Measurements from ENCODE around the gene ITGA3. TPM values are rescaled to one million over a fixed set of nuclear protein-coding genes. Genes with fewer than 3 reads are reported as not detected.
A peak's percentile ranks its signal among the peaks of the same experiment; 100 is the strongest.
"Not testable (repeated sequence)": the region's sequence is repeated elsewhere in the genome, so short reads cannot be mapped to it uniquely, and the experiment has no call there.

Gene ITGA3
- total RNA-seq, 1 experiment from 2014 or later: 195 TPM

- Histone ChIP-seq H3K36me3 (peaks cover 75% of the 10 kb centered on the region), H3K27ac (peak overlapping the region; percentile 92), H3K4me1 (replicated peaks) (peaks cover 100% of the 10 kb centered on the region)
- H3K9me3 ChIP-seq (replicated peaks); H3K4me3 ChIP-seq; H3K27me3 ChIP-seq (replicated peaks): not testable (repeated sequence)
- peak in 1 of 2 experiments; percentile 63 for DNase-seq (ENCODE audit: low read depth in 1 of 2, low spot score in 2 of 2)
These were observed 5.8 kb downstream of the ITGA3 start for GRCh38 chr17:50061713-50062045.

- Histone ChIP-seq H3K4me3 (no peak overlapping the region), H3K9me3 (replicated peaks) (no peaks in the 10 kb centered on the region), H3K27me3 (replicated peaks) (no peaks in the 10 kb centered on the region), H3K4me1 (replicated peaks) (peaks cover 94% of the 10 kb centered on the region), H3K27ac (peak overlapping the region; percentile 92), H3K36me3 (peaks cover 81% of the 10 kb centered on the region)
- peak; percentile 100 for DNase-seq (ENCODE audit: low read depth in 1 of 2, low spot score in 2 of 2)
These were observed 6.7 kb downstream of the ITGA3 start for GRCh38 chr17:50062293-50063243.

- H3K27me3 ChIP-seq (replicated peaks): no peaks in the 10 kb centered on the region
- peak overlapping the region; percentile 92 for H3K27ac ChIP-seq
- H3K4me3 ChIP-seq: no peak overlapping the region
- no peaks in the 10 kb centered on the region for H3K9me3 ChIP-seq (replicated peaks)
- DNase-seq (ENCODE audit: low read depth in 1 of 2, low spot score in 2 of 2): peak; percentile 48 to 66
- peaks cover 79% of the 10 kb centered on the region for H3K36me3 ChIP-seq
- peaks cover 83% of the 10 kb centered on the region for H3K4me1 ChIP-seq (replicated peaks)
These were observed 7.8 kb downstream of the ITGA3 start for GRCh38 chr17:50063561-50064252.

GRCh38 chr17:50064253-50065001 lies 8.5 kb downstream of the ITGA3 start:
- peak; percentile 99 to 100 for DNase-seq (ENCODE audit: low read depth in 1 of 2, low spot score in 2 of 2)
- Histone ChIP-seq H3K27ac (peak overlapping the region; percentile 92), H3K4me1 (replicated peaks) (peaks cover 75% of the 10 kb centered on the region), H3K27me3 (replicated peaks) (no peaks in the 10 kb centered on the region), H3K36me3 (peaks cover 79% of the 10 kb centered on the region), H3K9me3 (replicated peaks) (no peaks in the 10 kb centered on the region), H3K4me3 (no peak overlapping the region)

- H3K27me3 ChIP-seq (replicated peaks): no peaks in the 10 kb centered on the region
- H3K9me3 ChIP-seq (replicated peaks): no peaks in the 10 kb centered on the region
- peaks cover 82% of the 10 kb centered on the region for H3K36me3 ChIP-seq
- DNase-seq (ENCODE audit: low read depth in 1 of 2, low spot score in 2 of 2): no peak
- no peak overlapping the region for H3K4me3 ChIP-seq
- H3K4me1 ChIP-seq (replicated peaks): peaks cover 69% of the 10 kb centered on the region
- peak overlapping the region; percentile 92 for H3K27ac ChIP-seq
These were observed 9.1 kb downstream of the ITGA3 start for GRCh38 chr17:50065056-50065455.

- Histone ChIP-seq H3K4me1 (replicated peaks) (peaks cover 50% of the 10 kb centered on the region), H3K4me3 (no peak overlapping the region), H3K36me3 (peaks cover 85% of the 10 kb centered on the region), H3K27ac (peak overlapping the region; percentile 92), H3K27me3 (replicated peaks) (no peaks in the 10 kb centered on the region), H3K9me3 (replicated peaks) (no peaks in the 10 kb centered on the region)
- DNase-seq (ENCODE audit: low read depth in 1 of 2, low spot score in 2 of 2): no peak
These were observed 11.1 kb downstream of the ITGA3 start for GRCh38 chr17:50066995-50067394.

GRCh38 chr17:50067996-50068395 lies 12.1 kb downstream of the ITGA3 start:
- no peak overlapping the region for H3K27ac ChIP-seq
- H3K4me1 ChIP-seq (replicated peaks): peaks cover 40% of the 10 kb centered on the region
- H3K4me3 ChIP-seq: no peak overlapping the region
- no peaks in the 10 kb centered on the region for H3K9me3 ChIP-seq (replicated peaks)
- H3K27me3 ChIP-seq (replicated peaks): no peaks in the 10 kb centered on the region
- H3K36me3 ChIP-seq: peaks cover 89% of the 10 kb centered on the region
- no peak for DNase-seq (ENCODE audit: low read depth in 1 of 2, low spot score in 2 of 2)

- no peak overlapping the region for H3K4me3 ChIP-seq
- H3K9me3 ChIP-seq (replicated peaks): no peaks in the 10 kb centered on the region
- peaks cover 94% of the 10 kb centered on the region for H3K36me3 ChIP-seq
- H3K27ac ChIP-seq: no peak overlapping the region
- DNase-seq (ENCODE audit: low read depth in 1 of 2, low spot score in 2 of 2): no peak
- no peaks in the 10 kb centered on the region for H3K27me3 ChIP-seq (replicated peaks)
- H3K4me1 ChIP-seq (replicated peaks): peaks cover 9% of the 10 kb centered on the region
These were observed 15.2 kb downstream of the ITGA3 start for GRCh38 chr17:50070908-50071680.

- peaks cover 94% of the 10 kb centered on the region for H3K36me3 ChIP-seq
- no peak overlapping the region for H3K27ac ChIP-seq
- H3K4me3 ChIP-seq: no peak overlapping the region
- peaks cover 3% of the 10 kb centered on the region for H3K4me1 ChIP-seq (replicated peaks)
- H3K9me3 ChIP-seq (replicated peaks): no peaks in the 10 kb centered on the region
- no peak for DNase-seq (ENCODE audit: low read depth in 1 of 2, low spot score in 2 of 2)
- H3K27me3 ChIP-seq (replicated peaks): no peaks in the 10 kb centered on the region
These were observed 15.8 kb downstream of the ITGA3 start for GRCh38 chr17:50071692-50072091.

- H3K27ac ChIP-seq: no peak overlapping the region
- H3K27me3 ChIP-seq (replicated peaks): no peaks in the 10 kb centered on the region
- no peaks in the 10 kb centered on the region for H3K9me3 ChIP-seq (replicated peaks)
- no peak for DNase-seq (ENCODE audit: low read depth in 1 of 2, low spot score in 2 of 2)
- H3K4me3 ChIP-seq: no peak overlapping the region
- H3K4me1 ChIP-seq (replicated peaks): no peaks in the 10 kb centered on the region
- H3K36me3 ChIP-seq: peaks cover 94% of the 10 kb centered on the region
These were observed 16.2 kb downstream of the ITGA3 start for GRCh38 chr17:50072130-50072529.

GRCh38 chr17:50072925-50073324 lies 17.0 kb downstream of the ITGA3 start:
- Histone ChIP-seq H3K27ac (no peak overlapping the region), H3K4me3 (no peak overlapping the region), H3K9me3 (replicated peaks) (no peaks in the 10 kb centered on the region), H3K36me3 (peaks cover 94% of the 10 kb centered on the region), H3K27me3 (replicated peaks) (no peaks in the 10 kb centered on the region), H3K4me1 (replicated peaks) (no peaks in the 10 kb centered on the region)
- no peak for DNase-seq (ENCODE audit: low read depth in 1 of 2, low spot score in 2 of 2)

GRCh38 chr17:50074227-50074626 lies 18.3 kb downstream of the ITGA3 start:
- peaks cover 96% of the 10 kb centered on the region for H3K36me3 ChIP-seq
- no peak overlapping the region for H3K4me3 ChIP-seq
- DNase-seq (ENCODE audit: low read depth in 1 of 2, low spot score in 2 of 2): no peak
- H3K27me3 ChIP-seq (replicated peaks): no peaks in the 10 kb centered on the region
- no peaks in the 10 kb centered on the region for H3K4me1 ChIP-seq (replicated peaks)
- H3K27ac ChIP-seq: no peak overlapping the region
- no peaks in the 10 kb centered on the region for H3K9me3 ChIP-seq (replicated peaks)

- Histone ChIP-seq H3K4me1 (replicated peaks) (no peaks in the 10 kb centered on the region), H3K36me3 (peaks cover 98% of the 10 kb centered on the region), H3K27ac (no peak overlapping the region), H3K9me3 (replicated peaks) (no peaks in the 10 kb centered on the region), H3K27me3 (replicated peaks) (no peaks in the 10 kb centered on the region), H3K4me3 (no peak overlapping the region)
- no peak for DNase-seq (ENCODE audit: low read depth in 1 of 2, low spot score in 2 of 2)
These were observed 19.6 kb downstream of the ITGA3 start for GRCh38 chr17:50075446-50076032.
